ENCODE measurements around the gene NID2.

Gene NID2

DNA sequence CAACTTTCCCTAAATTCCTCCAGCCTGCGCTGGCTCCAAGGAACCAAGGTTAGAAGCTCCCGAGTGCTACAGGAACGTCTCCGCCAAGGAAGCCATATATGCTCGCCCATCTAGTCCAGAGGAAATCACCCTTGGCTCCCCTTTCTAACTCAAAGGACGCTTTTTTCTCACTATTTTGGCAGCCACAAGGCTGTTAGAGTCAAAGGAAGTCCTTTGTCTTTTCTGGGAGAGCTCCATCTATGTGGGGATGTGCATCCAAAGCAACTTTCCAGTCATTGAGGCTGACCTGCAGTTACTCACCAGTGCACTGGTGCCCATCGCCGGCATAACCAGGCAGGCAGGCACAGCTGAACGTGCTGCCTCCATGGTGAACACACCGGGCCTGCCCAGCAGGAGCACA is 42.0 kb downstream of the NID2 start:
- DNase-seq (ENCODE audit: low read depth), result no peak

- no peak for DNase-seq (ENCODE audit: low read depth)
Measured at GRCh38 chr14:52026017-52026660, 42.7 kb downstream of the NID2 start.

DNA sequence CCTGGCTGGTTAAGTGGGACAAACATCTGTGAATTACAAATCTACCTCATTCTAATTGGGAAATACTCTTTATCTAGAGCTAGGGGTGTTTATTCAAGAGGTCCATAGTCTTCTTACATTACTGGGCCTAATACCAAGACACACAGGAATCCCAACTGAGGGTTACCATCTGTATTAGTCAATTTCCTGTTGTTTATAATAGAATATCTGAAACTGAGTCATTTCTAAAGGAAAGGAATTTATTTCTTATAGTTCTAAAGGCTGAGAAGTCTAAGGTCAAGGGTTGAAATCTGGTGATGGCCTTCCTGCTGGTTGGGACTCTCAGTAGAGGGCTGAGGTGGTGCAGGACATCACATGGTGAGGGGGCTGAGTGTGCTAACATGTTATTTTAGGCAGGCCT is 43.5 kb downstream of the NID2 start:
- no peak for DNase-seq (ENCODE audit: low read depth)

- DNase-seq (ENCODE audit: low read depth), result no peak
Measured at GRCh38 chr14:52023518-52023917, 45.3 kb downstream of the NID2 start.

DNA sequence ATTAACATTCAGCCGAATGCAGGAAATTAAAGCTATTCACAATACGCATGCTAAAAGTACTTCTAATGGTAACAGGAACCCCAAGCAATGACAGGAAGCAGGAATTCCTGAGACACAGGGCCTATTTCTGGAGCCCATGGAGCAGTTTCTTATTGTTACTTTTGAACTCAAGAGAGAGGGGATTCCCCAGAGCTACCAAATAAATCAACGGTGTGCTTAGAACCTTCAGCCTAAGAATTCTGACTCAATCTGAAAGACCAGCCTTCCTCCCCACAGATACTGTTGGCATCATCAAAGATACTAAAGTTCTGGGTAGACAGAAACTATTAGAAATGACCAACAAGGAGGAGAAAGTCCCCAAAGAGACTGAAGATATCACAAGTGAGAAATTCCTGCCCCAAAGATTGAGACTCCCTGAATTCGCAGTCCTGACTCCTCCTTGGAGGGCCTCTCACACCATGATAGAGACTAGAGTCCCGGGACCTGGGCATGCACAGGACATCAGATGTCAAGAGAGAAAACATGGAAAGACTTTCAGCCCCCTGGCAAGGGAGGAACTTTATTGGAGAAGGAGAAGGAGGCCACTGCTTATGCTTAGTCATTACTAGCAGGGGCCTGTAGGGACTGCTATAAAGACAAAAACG is 46.8 kb downstream of the NID2 start:
- DNase-seq (ENCODE audit: low read depth), result no peak

- no peak for DNase-seq (ENCODE audit: low read depth)
Measured at GRCh38 chr14:52020866-52021717, 47.8 kb downstream of the NID2 start.

GRCh38 chr14:52020161-52020714 is 48.6 kb downstream of the NID2 start:
- DNase-seq (ENCODE audit: low read depth), result no peak

GRCh38 chr14:52018970-52019369 is 49.9 kb downstream of the NID2 start:
- no peak for DNase-seq (ENCODE audit: low read depth)

- DNase-seq (ENCODE audit: low read depth), result no peak
Measured at GRCh38 chr14:52018252-52018651, 50.6 kb downstream of the NID2 start.

DNA sequence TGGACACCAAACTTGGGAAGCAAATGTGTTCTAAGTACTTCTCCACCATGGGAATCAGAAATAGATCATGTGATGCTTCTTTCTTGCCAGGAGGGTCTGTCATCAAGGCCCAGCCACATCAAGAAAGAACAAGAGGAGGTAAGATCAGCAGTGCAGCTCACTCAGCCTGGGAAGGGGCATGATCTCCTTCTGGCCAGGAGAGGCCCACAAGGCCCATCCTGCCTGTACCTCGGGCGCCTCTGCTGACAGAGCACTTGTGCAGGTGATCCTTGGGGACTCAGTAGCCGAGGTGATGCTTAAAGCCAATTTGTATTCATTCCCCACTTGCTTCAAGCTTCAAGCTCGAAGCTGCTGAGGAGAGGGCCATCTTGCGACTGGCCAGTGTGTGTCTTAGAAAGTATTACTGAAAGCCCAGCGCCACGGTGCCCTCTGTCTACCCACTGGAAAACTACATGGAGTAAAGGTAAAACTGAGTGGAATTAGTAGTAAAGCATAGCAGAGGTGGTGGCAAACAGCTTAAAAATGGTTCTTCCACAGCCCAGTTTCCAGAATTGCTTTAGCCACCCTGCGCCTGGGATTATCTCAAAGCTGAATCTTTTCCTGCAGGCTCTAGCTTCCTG is 53.3 kb downstream of the NID2 start:
- DNase-seq (ENCODE audit: low read depth), result no peak

- no peak for DNase-seq (ENCODE audit: low read depth)
Measured at GRCh38 chr14:52014601-52015267, 54.1 kb downstream of the NID2 start.

GRCh38 chr14:52013984-52014600 is 54.8 kb downstream of the NID2 start:
- DNase-seq (ENCODE audit: low read depth), result no peak

GRCh38 chr14:52012635-52013034 is 56.2 kb downstream of the NID2 start:
- no peak for DNase-seq (ENCODE audit: low read depth)

- no peak for DNase-seq (ENCODE audit: low read depth)
Measured at GRCh38 chr14:52011523-52011922, 57.3 kb downstream of the NID2 start.

GRCh38 chr14:52010173-52010693 is 58.6 kb downstream of the NID2 start:
- DNase-seq (ENCODE audit: low read depth), result no peak

DNA sequence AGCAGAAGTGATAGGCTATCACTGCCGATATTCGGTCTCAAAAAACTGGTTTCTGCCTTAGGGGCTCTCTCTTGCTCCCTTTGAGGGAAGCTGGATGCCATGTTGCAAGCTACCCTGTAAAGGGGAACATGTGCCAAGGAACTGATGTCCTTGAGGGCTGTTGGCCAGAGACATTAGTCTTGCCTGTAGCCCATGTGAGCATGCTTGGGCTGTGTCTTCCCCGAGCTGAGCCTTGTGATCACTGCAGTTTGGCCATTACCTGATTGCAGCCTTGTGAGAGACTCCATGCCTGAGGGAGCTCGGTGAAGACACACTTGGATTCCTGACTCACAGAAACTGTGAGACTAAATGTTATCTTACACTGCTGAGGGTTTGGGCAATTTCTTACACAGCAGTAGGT is 60.7 kb downstream of the NID2 start:
- no peak for DNase-seq (ENCODE audit: low read depth)

DNA sequence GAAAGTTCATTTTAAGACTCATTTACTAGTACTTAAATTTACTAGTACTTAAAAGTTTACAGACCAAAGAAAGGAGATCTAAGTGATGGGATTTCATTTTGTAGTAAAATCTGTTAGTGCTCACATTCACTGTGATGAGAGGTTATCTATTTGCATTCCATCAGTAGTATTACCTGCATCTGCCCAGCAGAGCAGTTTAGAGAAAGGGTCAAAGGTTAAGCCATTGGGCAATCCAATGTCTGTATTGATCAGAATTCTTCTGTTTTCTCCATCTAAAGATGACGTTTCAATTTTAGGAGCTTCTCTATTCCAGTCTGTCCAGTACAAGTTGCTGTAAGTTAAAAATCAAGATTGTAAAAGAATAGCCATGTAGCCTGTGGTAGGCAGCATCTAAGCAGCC is 61.2 kb downstream of the NID2 start:
- DNase-seq (ENCODE audit: low read depth), result no peak

GRCh38 chr14:52007211-52007610 is 61.6 kb downstream of the NID2 start:
- DNase-seq (ENCODE audit: low read depth), result no peak

- DNase-seq (ENCODE audit: low read depth), result no peak
Measured at GRCh38 chr14:52006361-52006760, 62.5 kb downstream of the NID2 start.

GRCh38 chr14:52005625-52006024 is 63.2 kb downstream of the NID2 start:
- no peak for DNase-seq (ENCODE audit: low read depth)

- no peak for DNase-seq (ENCODE audit: low read depth)
Measured at GRCh38 chr14:52003324-52003723, 65.5 kb downstream of the NID2 start.
